ENCODE data around the gene MACROD1.

Gene MACROD1

GRCh38 chr11:64077607-64078006 is 88.3 kb downstream of the MACROD1 start:
- TF ChIP-seq ZFX (IDR thresholded peaks at IDR 0.05; ENCODE audit: borderline replicate concordance): no peak
- no peak for TF ChIP-seq CTCF (IDR thresholded peaks at IDR 0.05)
- H3K27ac ChIP-seq: no peak overlapping the region

- H3K27ac ChIP-seq: no peak overlapping the region
- TF ChIP-seq ZFX (IDR thresholded peaks at IDR 0.05; ENCODE audit: borderline replicate concordance) (no peak), CTCF (IDR thresholded peaks at IDR 0.05) (no peak)
These were observed 89.2 kb downstream of the MACROD1 start for GRCh38 chr11:64076758-64077157.

- H3K27ac ChIP-seq: no peak overlapping the region
These were observed 91.7 kb downstream of the MACROD1 start for GRCh38 chr11:64074239-64074638.

GRCh38 chr11:64073542-64073941 is 92.4 kb downstream of the MACROD1 start:
- H3K27ac ChIP-seq: no peak overlapping the region
- TF ChIP-seq ZFX (IDR thresholded peaks at IDR 0.05; ENCODE audit: borderline replicate concordance): no peak
- TF ChIP-seq CTCF (IDR thresholded peaks at IDR 0.05): no peak

More at GRCh38 chr11:64074239-64074638, 91.7 kb downstream of the MACROD1 start:
- no peak for TF ChIP-seq ZFX (IDR thresholded peaks at IDR 0.05; ENCODE audit: borderline replicate concordance)
- TF ChIP-seq CTCF (IDR thresholded peaks at IDR 0.05): no peak

- H3K27ac ChIP-seq: no peak overlapping the region
- no peak for TF ChIP-seq ZFX (IDR thresholded peaks at IDR 0.05; ENCODE audit: borderline replicate concordance)
- no peak for TF ChIP-seq CTCF (IDR thresholded peaks at IDR 0.05)
These were observed 93.0 kb downstream of the MACROD1 start for GRCh38 chr11:64072871-64073270.

GRCh38 chr11:64072403-64072802 is 93.5 kb downstream of the MACROD1 start:
- H3K27ac ChIP-seq: no peak overlapping the region
- TF ChIP-seq ZFX (IDR thresholded peaks at IDR 0.05; ENCODE audit: borderline replicate concordance) (no peak), CTCF (IDR thresholded peaks at IDR 0.05) (no peak)

GRCh38 chr11:64071849-64072248 is 94.1 kb downstream of the MACROD1 start:
- no peak overlapping the region for H3K27ac ChIP-seq
- TF ChIP-seq ZFX (IDR thresholded peaks at IDR 0.05; ENCODE audit: borderline replicate concordance): no peak
- no peak for TF ChIP-seq CTCF (IDR thresholded peaks at IDR 0.05)
